Neural cell (in vitro differentiated cells): ENCODE data around the gene EXD3. TPM values are rescaled to one million over a fixed set of nuclear protein-coding genes. Genes with fewer than 3 reads are reported as not detected.

Experiments used
- H2AFZ ChIP-seq: fragments of 200-600, 300-800 bp; sonication (generic), shearing (Covaris generic); 2 replicates; pipeline ENCODE4 v1.6.0; 2014; ENCODE audit warnings: low read depth, mild to moderate bottlenecking, antibody characterized with exemption, low read length, moderate library complexity
- H3F3A ChIP-seq: fragments of 200-600 bp; shearing (Covaris generic); 2 replicates; pipeline ENCODE4 v1.6.1; 2016; ENCODE audit warnings: mild to moderate bottlenecking, moderate library complexity, mixed read lengths, antibody characterized with exemption, low read length; ENCODE audit not compliant: insufficient read depth, poor library complexity, severe bottlenecking
- H3K27ac ChIP-seq: fragments of 200-600, 300-800 bp; sonication (generic), shearing (Covaris generic); 2 replicates; pipeline ENCODE4 v1.5.1; 2014; ENCODE audit warnings: mild to moderate bottlenecking, low read length, moderate library complexity
- H3K27me3 ChIP-seq: fragments of 300-800, 200-600 bp; sonication (generic), shearing (Covaris generic); 2 replicates; pipeline ENCODE4 v1.6.0; 2014; ENCODE audit warnings: mild to moderate bottlenecking, low read depth, low read length, moderate library complexity; ENCODE audit not compliant: insufficient read depth
- H3K36me3 ChIP-seq: fragments of 300-800, 200-600 bp; sonication (generic), shearing (Covaris generic); 2 replicates; pipeline ENCODE4 v1.5.1; 2014; ENCODE audit warnings: mild to moderate bottlenecking, antibody characterized with exemption, low read length, moderate library complexity; ENCODE audit not compliant: insufficient read depth
- H3K4me2 ChIP-seq: fragments of 300-800, 200-600 bp; sonication (generic), shearing (Covaris generic); 2 replicates; pipeline ENCODE4 v1.6.0; 2014; ENCODE audit warnings: mild to moderate bottlenecking, low read length
- H3K4me3 ChIP-seq: fragments of 300-800, 200-600 bp; sonication (generic), shearing (Covaris generic); 2 replicates; pipeline ENCODE4 v1.5.1; 2014; ENCODE audit warnings: mild to moderate bottlenecking, low read length, moderate library complexity
- H3K79me2 ChIP-seq: fragments of 200-600 bp; shearing (Covaris generic); replicated peaks from 2 replicates; pipeline ENCODE4 v1.6.0; 2014; ENCODE audit warnings: mild to moderate bottlenecking, low read length, moderate library complexity; ENCODE audit not compliant: insufficient read depth
- H3K9ac ChIP-seq: fragments of 300-800, 200-600 bp; sonication (generic), shearing (Covaris generic); 2 replicates; pipeline ENCODE4 v1.6.1; 2016; ENCODE audit warnings: mild to moderate bottlenecking, low read length, mixed read lengths
- H3K9me2 ChIP-seq: fragments of 200-600 bp; shearing (Covaris generic); 2 replicates; pipeline ENCODE4 v1.6.1; 2016; ENCODE audit warnings: mild to moderate bottlenecking, low read length, mixed read lengths; ENCODE audit not compliant: insufficient read depth
- H3K9me3 ChIP-seq: fragments of 200-600, 300-800 bp; sonication (generic), shearing (Covaris generic); 2 replicates; pipeline ENCODE4 v1.6.1; 2016; ENCODE audit warnings: mild to moderate bottlenecking, mixed run types, low read length, moderate library complexity, mixed read lengths
- H4K20me1 ChIP-seq: fragments of 200-600 bp; shearing (Covaris generic); 2 replicates; pipeline ENCODE4 v1.6.1; 2016; ENCODE audit warnings: mild to moderate bottlenecking, mixed run types; ENCODE audit not compliant: insufficient read depth
- CTCF ChIP-seq: fragments of 450-650 bp; IDR thresholded peaks from 2 replicates; pipeline ENCODE4 v1.5.1; 2014; ENCODE audit warnings: antibody characterized with exemption, mild to moderate bottlenecking, moderate library complexity; ENCODE audit not compliant: poor library complexity, severe bottlenecking
- EZH2 ChIP-seq: fragments of 200-600, 300-800 bp; shearing (Covaris generic), sonication (generic); IDR thresholded peaks from 2 replicates; pipeline ENCODE4 v1.6.1; 2014; ENCODE audit warnings: antibody characterized with exemption, low read length, borderline replicate concordance, mild to moderate bottlenecking; ENCODE audit not compliant: insufficient read depth, poor library complexity, severe bottlenecking
- MXI1 ChIP-seq: fragments of 450-650 bp; conservative IDR thresholded peaks from 2 replicates; pipeline ENCODE4 v1.6.1; 2014; ENCODE audit warnings: antibody characterized with exemption, mild to moderate bottlenecking; ENCODE audit not compliant: poor library complexity, severe bottlenecking
- POLR2AphosphoS5 ChIP-seq: IDR thresholded peaks from 2 replicates; pipeline ENCODE4 v1.6.1; 2012
- RAD21 ChIP-seq: fragments of 450-650 bp; conservative IDR thresholded peaks from 2 replicates; pipeline ENCODE4 v1.6.1; 2014; ENCODE audit warnings: antibody characterized with exemption, mild to moderate bottlenecking, moderate library complexity
- SMC3 ChIP-seq: fragments of 450-650 bp; conservative IDR thresholded peaks from 2 replicates; pipeline ENCODE4 v1.6.1; 2014; ENCODE audit warnings: antibody characterized with exemption, mild to moderate bottlenecking, moderate library complexity; ENCODE audit not compliant: poor library complexity
- TAF1 ChIP-seq: IDR thresholded peaks from 2 replicates; pipeline ENCODE4 v1.6.1; 2012; ENCODE audit warnings: low read depth
- polyA plus RNA-seq: library from polyadenylated mRNA; depleted of rRNA; stranded (reverse); fragments of >200 nt; gene quantifications from 2 replicates; pipeline ENCODE4 v1.2.3, GENCODE V29; 2014
- TF ChIP-seq, protein P1 (sequence below): IDR thresholded peaks from 2 replicates; pipeline ENCODE4 v1.6.1; 2012; ENCODE audit warnings: borderline replicate concordance

EXD3 gene
- polyA plus RNA-seq, 1 donor from 2014 or later, result 32.9 TPM

- Histone ChIP-seq H3K36me3 (no peaks in the 10 kb centered on the region), H4K20me1 (no peaks in the 10 kb centered on the region), H3K27ac (no peak overlapping the region), H2AFZ (no peak overlapping the region), H3K4me3 (no peak overlapping the region), H3F3A (no peaks in the 10 kb centered on the region), H3K9me2 (no peaks in the 10 kb centered on the region), H3K9me3 (no peaks in the 10 kb centered on the region), H3K27me3 (peaks cover 5% of the 10 kb centered on the region), H3K9ac (no peak overlapping the region), H3K4me2 (no peak overlapping the region), H3K79me2 (no peaks in the 10 kb centered on the region)
- TF ChIP-seq, protein P1, sequence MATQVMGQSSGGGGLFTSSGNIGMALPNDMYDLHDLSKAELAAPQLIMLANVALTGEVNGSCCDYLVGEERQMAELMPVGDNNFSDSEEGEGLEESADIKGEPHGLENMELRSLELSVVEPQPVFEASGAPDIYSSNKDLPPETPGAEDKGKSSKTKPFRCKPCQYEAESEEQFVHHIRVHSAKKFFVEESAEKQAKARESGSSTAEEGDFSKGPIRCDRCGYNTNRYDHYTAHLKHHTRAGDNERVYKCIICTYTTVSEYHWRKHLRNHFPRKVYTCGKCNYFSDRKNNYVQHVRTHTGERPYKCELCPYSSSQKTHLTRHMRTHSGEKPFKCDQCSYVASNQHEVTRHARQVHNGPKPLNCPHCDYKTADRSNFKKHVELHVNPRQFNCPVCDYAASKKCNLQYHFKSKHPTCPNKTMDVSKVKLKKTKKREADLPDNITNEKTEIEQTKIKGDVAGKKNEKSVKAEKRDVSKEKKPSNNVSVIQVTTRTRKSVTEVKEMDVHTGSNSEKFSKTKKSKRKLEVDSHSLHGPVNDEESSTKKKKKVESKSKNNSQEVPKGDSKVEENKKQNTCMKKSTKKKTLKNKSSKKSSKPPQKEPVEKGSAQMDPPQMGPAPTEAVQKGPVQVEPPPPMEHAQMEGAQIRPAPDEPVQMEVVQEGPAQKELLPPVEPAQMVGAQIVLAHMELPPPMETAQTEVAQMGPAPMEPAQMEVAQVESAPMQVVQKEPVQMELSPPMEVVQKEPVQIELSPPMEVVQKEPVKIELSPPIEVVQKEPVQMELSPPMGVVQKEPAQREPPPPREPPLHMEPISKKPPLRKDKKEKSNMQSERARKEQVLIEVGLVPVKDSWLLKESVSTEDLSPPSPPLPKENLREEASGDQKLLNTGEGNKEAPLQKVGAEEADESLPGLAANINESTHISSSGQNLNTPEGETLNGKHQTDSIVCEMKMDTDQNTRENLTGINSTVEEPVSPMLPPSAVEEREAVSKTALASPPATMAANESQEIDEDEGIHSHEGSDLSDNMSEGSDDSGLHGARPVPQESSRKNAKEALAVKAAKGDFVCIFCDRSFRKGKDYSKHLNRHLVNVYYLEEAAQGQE, result no peak
- TF ChIP-seq POLR2AphosphoS5 (no peak), TAF1 (no peak), CTCF (no peak), RAD21 (no peak), EZH2 (no peak)
Measured at GRCh38 chr9:137446851-137447471, 24.0 kb upstream of the EXD3 start.

DNA sequence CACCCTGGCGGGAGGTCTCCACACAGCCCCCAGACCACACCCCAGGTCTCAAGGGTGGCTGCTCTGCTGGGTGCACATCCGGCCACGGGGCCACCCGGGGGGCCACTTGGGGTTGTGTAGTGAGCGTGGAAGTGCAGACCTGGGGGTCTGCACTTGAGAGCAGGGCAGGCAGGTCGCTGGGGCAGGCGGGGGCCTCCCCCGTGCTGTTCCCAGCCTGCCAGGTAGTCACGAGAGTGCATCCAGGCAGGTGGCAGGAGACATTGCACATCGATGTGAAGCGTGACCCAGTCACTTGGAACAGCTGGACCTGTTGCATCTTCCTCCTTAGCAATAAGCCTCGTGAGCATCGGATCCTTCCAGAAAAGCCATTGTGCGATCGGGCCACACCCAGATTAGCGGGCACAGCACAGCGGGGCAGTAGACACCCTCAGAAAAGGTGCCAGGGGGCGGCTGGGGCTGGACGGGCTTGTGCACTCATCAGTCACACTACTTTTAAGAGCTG lies 23.0 kb upstream of the EXD3 start:
- H3K9ac ChIP-seq, result no peak overlapping the region
- H3K79me2 ChIP-seq, result no peaks in the 10 kb centered on the region
- H3K27me3 ChIP-seq, result peaks cover 10% of the 10 kb centered on the region
- no peak overlapping the region for H3K4me2 ChIP-seq
- H3K9me2 ChIP-seq, result no peaks in the 10 kb centered on the region
- H4K20me1 ChIP-seq, result no peaks in the 10 kb centered on the region
- TF ChIP-seq MXI1 (no peak), POLR2AphosphoS5 (no peak), SMC3 (no peak)
- TF ChIP-seq, protein P1, result no peak
- no peaks in the 10 kb centered on the region for H3F3A ChIP-seq
- no peak overlapping the region for H2AFZ ChIP-seq
- no peak overlapping the region for H3K4me3 ChIP-seq
- H3K9me3 ChIP-seq, result no peaks in the 10 kb centered on the region
- no peak overlapping the region for H3K27ac ChIP-seq
- no peaks in the 10 kb centered on the region for H3K36me3 ChIP-seq
